Lower leg skin (tissue), 3 donors: Measurements from ENCODE around the gene FUT9.

ENCODE experiments used
- POLR2A ChIP-seq, 2 donors: fragments of 450-650 bp; IDR thresholded peaks; one replicate each; pipeline ENCODE4 v1.6.1; 2016 to 2017; ENCODE audit warnings: antibody characterized with exemption in 2 of 2, mild to moderate bottlenecking in 1 of 2, moderate library complexity in 1 of 2
- TF ChIP-seq, protein P1 (sequence below), 3 donors: fragments of 450-650 bp; IDR thresholded peaks; one replicate each; pipeline ENCODE4 v1.5.1; 2016; ENCODE audit warnings: antibody characterized with exemption in 3 of 3, mild to moderate bottlenecking in 3 of 3, moderate library complexity in 2 of 3

DNA sequence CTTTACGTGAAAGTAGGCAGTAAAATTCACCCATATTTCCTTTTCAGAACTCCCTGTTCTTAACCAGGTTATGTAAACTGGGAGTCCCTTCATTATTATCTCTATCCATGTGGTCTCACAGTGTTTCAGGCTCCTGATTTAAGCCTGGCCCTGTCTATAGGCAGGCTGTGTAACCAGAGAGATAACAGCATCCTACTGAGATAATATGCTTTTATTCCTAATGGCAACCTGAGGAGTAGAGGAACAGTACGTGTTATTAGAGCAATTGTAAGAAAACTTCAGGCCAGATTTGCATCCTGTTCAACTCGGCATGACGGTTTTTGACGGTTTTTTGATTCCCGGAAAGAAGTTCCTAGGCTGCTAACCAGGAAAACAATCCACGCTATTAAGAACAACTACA is 16.9 kb downstream of the FUT9 start:
- TF ChIP-seq POLR2A (IDR thresholded peaks at IDR 0.05) = no peak
- TF ChIP-seq, protein P1, sequence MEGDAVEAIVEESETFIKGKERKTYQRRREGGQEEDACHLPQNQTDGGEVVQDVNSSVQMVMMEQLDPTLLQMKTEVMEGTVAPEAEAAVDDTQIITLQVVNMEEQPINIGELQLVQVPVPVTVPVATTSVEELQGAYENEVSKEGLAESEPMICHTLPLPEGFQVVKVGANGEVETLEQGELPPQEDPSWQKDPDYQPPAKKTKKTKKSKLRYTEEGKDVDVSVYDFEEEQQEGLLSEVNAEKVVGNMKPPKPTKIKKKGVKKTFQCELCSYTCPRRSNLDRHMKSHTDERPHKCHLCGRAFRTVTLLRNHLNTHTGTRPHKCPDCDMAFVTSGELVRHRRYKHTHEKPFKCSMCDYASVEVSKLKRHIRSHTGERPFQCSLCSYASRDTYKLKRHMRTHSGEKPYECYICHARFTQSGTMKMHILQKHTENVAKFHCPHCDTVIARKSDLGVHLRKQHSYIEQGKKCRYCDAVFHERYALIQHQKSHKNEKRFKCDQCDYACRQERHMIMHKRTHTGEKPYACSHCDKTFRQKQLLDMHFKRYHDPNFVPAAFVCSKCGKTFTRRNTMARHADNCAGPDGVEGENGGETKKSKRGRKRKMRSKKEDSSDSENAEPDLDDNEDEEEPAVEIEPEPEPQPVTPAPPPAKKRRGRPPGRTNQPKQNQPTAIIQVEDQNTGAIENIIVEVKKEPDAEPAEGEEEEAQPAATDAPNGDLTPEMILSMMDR (IDR thresholded peaks at IDR 0.05) = no peak
